IMR-90 (cell line): ENCODE results near the gene JAKMIP3. TPM values are rescaled to one million over a fixed set of nuclear protein-coding genes. Genes with fewer than 3 reads are reported as not detected.

Experiments used
- ATAC-seq: fragments of 200-7000 bp; cut with Tn5 transposase; 2 replicates; pipeline ENCODE4 v1.9.1; 2020; ENCODE audit warnings: low read depth, mild to moderate bottlenecking, moderate library complexity
- BruUV-seq: library from RNA; stranded (reverse); fragments of 400-500 nt; replicated peaks from 2 replicates; lab custom pipeline; 2021; lab: Mats Ljungman, UMichigan
- CTCF ChIA-PET: fragments of 300-600 bp; formaldehyde crosslinking; extraction: SDS; loops from one replicate; lab custom pipeline; 2021; ENCODE audit warnings: antibody characterized with exemption; lab: Yijun Ruan, JAX
- POLR2A ChIA-PET: fragments of 300-600 bp; sonication (Branson Sonifier 250); formaldehyde crosslinking; loops from one replicate; lab custom pipeline; 2022; ENCODE audit warnings: antibody characterized with exemption; ENCODE audit not compliant: unreplicated experiment; lab: Charles Lee
- DNase-seq: peaks from one replicate; pipeline ENCODE4 v3.0.0; 2013
- H2AFZ ChIP-seq: replicated peaks from 2 replicates; pipeline ENCODE3; 2013; ENCODE audit warnings: low read length, mild to moderate bottlenecking; ENCODE audit not compliant: poor library complexity
- H2AK5ac ChIP-seq: 2 replicates; pipeline ENCODE4 v1.6.1; 2013; ENCODE audit warnings: low read depth, low read length, inconsistent platforms
- H2AK9ac ChIP-seq: replicated peaks from 2 replicates; pipeline ENCODE3; 2013; ENCODE audit warnings: mild to moderate bottlenecking, low read depth, low read length, moderate library complexity; ENCODE audit not compliant: poor library complexity
- H2BK120ac ChIP-seq: 2 replicates; pipeline ENCODE4 v1.6.1; 2013; ENCODE audit warnings: low read depth, low read length, inconsistent platforms
- H2BK15ac ChIP-seq: 3 replicates; pipeline ENCODE4 v1.6.1; 2013; ENCODE audit warnings: low read depth, low read length, inconsistent platforms
- H2BK20ac ChIP-seq: 2 replicates; pipeline ENCODE4 v1.6.1; 2013; ENCODE audit warnings: low read depth, mild to moderate bottlenecking, inconsistent platforms, low read length, moderate library complexity
- H2BK5ac ChIP-seq: 2 replicates; pipeline ENCODE4 v1.6.1; 2013; ENCODE audit warnings: mild to moderate bottlenecking, low read depth, low read length, inconsistent platforms; ENCODE audit not compliant: poor library complexity, severe bottlenecking
- H3K14ac ChIP-seq: replicated peaks from 2 replicates; pipeline ENCODE4 v1.6.1; 2013; ENCODE audit warnings: low read depth, low read length, inconsistent platforms
- H3K18ac ChIP-seq: 2 replicates; pipeline ENCODE4 v1.6.1; 2013; ENCODE audit warnings: low read depth, low read length, control low read depth
- H3K23ac ChIP-seq: 2 replicates; pipeline ENCODE4 v1.6.1; 2013; ENCODE audit warnings: low read depth, low read length, inconsistent platforms
- H3K27ac ChIP-seq: 2 replicates; pipeline ENCODE4 v1.5.1; 2013; ENCODE audit warnings: mild to moderate bottlenecking, control low read depth, low read length; ENCODE audit not compliant: insufficient read depth
- H3K27me3 ChIP-seq: 2 replicates; pipeline ENCODE4 v1.6.1; 2013; ENCODE audit warnings: low read length; ENCODE audit not compliant: control insufficient read depth, insufficient read depth
- H3K36me3 ChIP-seq: 2 replicates; pipeline ENCODE4 v1.6.1; 2013; ENCODE audit warnings: low read length, mixed read lengths; ENCODE audit not compliant: control insufficient read depth, insufficient read depth
- H3K4ac ChIP-seq: 2 replicates; pipeline ENCODE4 v1.6.1; 2013; ENCODE audit warnings: low read depth, low read length, inconsistent platforms
- H3K4me1 ChIP-seq: 2 replicates; pipeline ENCODE4 v1.6.1; 2013; ENCODE audit warnings: low read length, mixed read lengths; ENCODE audit not compliant: control insufficient read depth, insufficient read depth
- H3K4me2 ChIP-seq: 2 replicates; pipeline ENCODE4 v1.6.1; 2013; ENCODE audit warnings: low read depth, mild to moderate bottlenecking, control low read depth, low read length, moderate library complexity
- H3K4me3 ChIP-seq: 2 replicates; pipeline ENCODE4 v1.5.1; 2013; ENCODE audit warnings: low read depth, mild to moderate bottlenecking, control low read depth, low read length, moderate library complexity; ENCODE audit not compliant: insufficient read depth
- H3K56ac ChIP-seq: 2 replicates; pipeline ENCODE4 v1.6.1; 2013; ENCODE audit warnings: low read length, inconsistent platforms; ENCODE audit not compliant: insufficient read depth; ENCODE audit errors: extremely low read depth
- H3K79me1 ChIP-seq, 2 experiments: 2 replicates each; pipeline ENCODE4 v1.6.1; 2013; ENCODE audit warnings: low read length in 2 of 2, inconsistent platforms in 1 of 2, low read depth in 1 of 2
- H3K9ac ChIP-seq: 2 replicates; pipeline ENCODE4 v1.6.1; 2013; ENCODE audit warnings: low read depth, low read length, control low read depth
- H3K9me1 ChIP-seq: 2 replicates; pipeline ENCODE4 v1.6.1; 2013; ENCODE audit warnings: low read length, inconsistent platforms; ENCODE audit not compliant: insufficient read depth
- H3K9me3 ChIP-seq: 2 replicates; pipeline ENCODE4 v1.6.1; 2013; ENCODE audit warnings: low read length; ENCODE audit not compliant: control insufficient read depth, insufficient read depth
- H4K20me1 ChIP-seq: 2 replicates; pipeline ENCODE4 v1.6.1; 2013; ENCODE audit warnings: low read length, inconsistent platforms; ENCODE audit not compliant: insufficient read depth
- H4K5ac ChIP-seq: 2 replicates; pipeline ENCODE4 v1.6.1; 2013; ENCODE audit warnings: mild to moderate bottlenecking, low read depth, low read length, control low read depth
- H4K8ac ChIP-seq, 2 experiments: 2 replicates each; pipeline ENCODE4 v1.6.1; 2013; ENCODE audit warnings: low read depth in 2 of 2, low read length in 2 of 2, control low read depth in 1 of 2, inconsistent platforms in 1 of 2
- H4K91ac ChIP-seq: 2 replicates; pipeline ENCODE4 v1.6.1; 2013; ENCODE audit warnings: low read depth, low read length, inconsistent platforms; ENCODE audit not compliant: insufficient read depth
- CEBPB ChIP-seq: IDR thresholded peaks from 2 replicates; pipeline ENCODE4 v1.6.1; 2012; ENCODE audit warnings: low read depth, low read length, improper control_type of control experiment
- FOS ChIP-seq: fragments of 150-350 bp; IDR thresholded peaks from 2 replicates; pipeline ENCODE4 v1.6.1; 2016; ENCODE audit warnings: low read depth, low read length
- MXI1 ChIP-seq: IDR thresholded peaks from 2 replicates; pipeline ENCODE4 v1.6.1; 2012; ENCODE audit warnings: low read depth, mild to moderate bottlenecking, low read length, moderate library complexity, borderline replicate concordance
- NFE2L2 ChIP-seq: fragments of 150-350 bp; IDR thresholded peaks from 2 replicates; pipeline ENCODE4 v1.6.1; 2016; ENCODE audit warnings: low read depth, mild to moderate bottlenecking, low read length
- POLR2A ChIP-seq: IDR thresholded peaks from 2 replicates; pipeline ENCODE4 v1.6.1; 2012; ENCODE audit warnings: mild to moderate bottlenecking, low read depth, low read length
- RFX5 ChIP-seq: IDR thresholded peaks from 2 replicates; pipeline ENCODE4 v1.8.0; 2012; ENCODE audit warnings: low read depth, mild to moderate bottlenecking, low read length, moderate library complexity
- SMC3 ChIP-seq: fragments of 150-350 bp; IDR thresholded peaks from 2 replicates; pipeline ENCODE4 v1.6.1; 2016; ENCODE audit warnings: low read depth, mild to moderate bottlenecking, antibody characterized with exemption, low read length, moderate library complexity
- WGBS, 2 experiments: methylation state at CpG; one replicate each; pipeline versions ENCODE4 v1.1.5 to v1.1.7; 2013; ENCODE audit warnings: missing lambda C conversion rate in 2 of 2; ENCODE audit not compliant: insufficient read length in 1 of 2; ENCODE audit errors: extremely low coverage in 2 of 2; 5-methylcytosine and 5-hydroxymethylcytosine counted together
- dilution Hi-C: fragments of 300-500 bp; cut with HindIII; formaldehyde crosslinking; loops from one replicate; pipeline ENCODE4 v1.14.3; 2018; ENCODE audit warnings: low sequenced_read_pairs; ENCODE audit not compliant: unreplicated experiment
- in situ Hi-C: fragments of 300-500 bp; cut with MboI; formaldehyde crosslinking; loops from 3 replicates; pipeline ENCODE4 v1.14.3; 2019; ENCODE audit warnings: low sequenced_read_pairs, inconsistent platforms, mixed read lengths
- intact Hi-C: fragments of 100-400 bp; cut with micrococcal nuclease; formaldehyde crosslinking; loops from 2 replicates; pipeline ENCODE4 v1.10.0; 2022
- polyA plus RNA-seq, 3 experiments: library from polyadenylated mRNA; depleted of rRNA; stranded (reverse); fragments of >200 nt; gene quantifications; 2 replicates each; pipeline ENCODE4 v1.2.3, GENCODE V29; 2012; ENCODE audit warnings: low replicate concordance in 1 of 3
- total RNA-seq: library from RNA; depleted of rRNA; stranded (reverse); fragments of >200 nt; gene quantifications from 2 replicates; pipeline ENCODE4 v1.2.3, GENCODE V29; 2012

The JAKMIP3 gene
- total and polyA plus RNA-seq, 2 of the 4 experiments (the other 2 are of a cell fraction): under 0.01 to 0.22 TPM

DNA sequence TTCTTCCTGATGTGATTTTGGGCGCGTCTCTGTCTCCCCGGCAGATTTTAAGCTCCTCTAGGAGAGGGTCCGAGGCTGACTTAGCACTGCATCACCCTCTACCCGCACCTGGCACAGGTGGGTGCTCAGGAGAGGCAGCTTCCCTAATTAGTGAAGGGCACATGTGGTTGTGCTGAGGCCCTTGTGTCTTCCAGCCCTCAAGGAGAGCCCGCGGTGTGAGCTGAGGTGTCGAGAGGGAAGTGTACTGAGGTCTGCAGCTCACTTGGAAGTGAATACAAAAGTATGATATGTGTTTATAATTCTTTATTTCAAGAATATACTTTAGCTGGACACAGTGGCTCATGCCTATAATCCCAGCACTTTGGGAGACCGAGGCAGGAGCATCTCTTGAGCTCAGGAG, 20.4 kb upstream of the JAKMIP3 start:
- Histone ChIP-seq H2AK5ac (no peak overlapping the region), H3K56ac (no peak overlapping the region), H3K9ac (no peak overlapping the region), H2BK120ac (no peak overlapping the region), H2BK15ac (no peak overlapping the region), H3K36me3 (no peaks in the 10 kb centered on the region), H2BK20ac (no peak overlapping the region), H4K20me1 (no peaks in the 10 kb centered on the region), H3K27ac (no peak overlapping the region), H3K4ac (no peak overlapping the region), H3K4me3 (no peak overlapping the region), H3K79me1 (no peaks in the 10 kb centered on the region), H4K91ac (no peak overlapping the region), H2AFZ (no peak overlapping the region), H3K9me1 (no peaks in the 10 kb centered on the region), H3K27me3 (peaks cover 22% of the 10 kb centered on the region; the same call in 1 of the 2 replicates), H3K14ac (no peak overlapping the region), H2BK5ac (no peak overlapping the region), H3K18ac (no peak overlapping the region), H3K4me2 (no peak overlapping the region), H4K5ac (no peak overlapping the region), H3K9me3 (no peaks in the 10 kb centered on the region), H4K8ac (no peak overlapping the region), H3K4me1 (no peaks in the 10 kb centered on the region), H2AK9ac (no peak overlapping the region), H3K23ac (no peak overlapping the region)
- TF ChIP-seq NFE2L2: no peak
- TF ChIP-seq CEBPB: no peak
- no peak for TF ChIP-seq RFX5
- TF ChIP-seq MXI1: no peak
- no peak for TF ChIP-seq POLR2A
- TF ChIP-seq SMC3: no peak
- TF ChIP-seq FOS: no peak
- ATAC-seq (no peak), DNase-seq (no peak)
- in situ Hi-C loops (no loop called here), intact Hi-C loops (no loop called here), dilution Hi-C loops (no loop called here)
- no TSS peak for BruUV-seq
- CTCF ChIA-PET: no interaction called here
- no CpG with 5 or more reads among the region's 9 CpGs for WGBS, 2 experiments
- POLR2A ChIA-PET: no interaction called here
